ENCODE data around the gene KLRG1.

Gene KLRG1

DNA sequence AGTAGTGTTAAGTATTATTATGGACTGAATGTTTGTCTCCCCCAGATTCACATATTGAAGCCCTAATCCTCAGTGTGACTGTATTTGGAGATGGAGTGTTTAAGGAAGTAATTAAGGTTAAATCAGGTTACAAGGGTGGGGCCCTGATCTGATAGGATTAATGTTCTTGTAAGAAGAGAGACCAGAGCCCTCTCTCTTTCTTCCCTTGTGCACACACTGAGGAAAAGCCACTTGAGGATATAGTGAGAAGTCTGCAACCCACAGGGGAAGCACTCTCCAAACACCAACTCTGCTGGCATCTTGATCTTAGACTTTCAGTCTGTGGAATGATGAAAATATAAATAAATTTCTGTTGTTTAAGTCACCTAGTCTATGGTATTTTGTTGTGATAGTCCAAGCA is 2.2 kb upstream of the KLRG1 start:
- DNase-seq, result no peak

DNA sequence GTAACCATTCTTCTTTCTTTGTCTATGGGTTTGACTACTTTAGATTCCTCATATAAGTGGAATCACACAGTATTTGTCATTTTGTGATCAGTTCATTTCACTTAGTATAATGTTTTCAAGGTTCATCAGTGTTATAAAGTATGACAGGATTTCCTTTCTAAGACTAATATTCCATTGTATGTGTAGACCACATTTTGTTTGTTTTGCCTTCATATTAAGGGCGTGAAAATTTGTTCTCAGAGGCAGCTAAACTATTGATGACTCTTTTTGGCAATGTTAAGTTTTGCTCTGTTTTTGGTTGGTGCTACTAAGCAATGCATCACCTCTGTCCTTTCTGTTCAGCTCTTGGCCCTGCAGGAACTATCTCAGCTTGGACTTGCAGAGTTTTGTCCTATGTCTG is 1.7 kb upstream of the KLRG1 start:
- DNase-seq, result no peak

DNA sequence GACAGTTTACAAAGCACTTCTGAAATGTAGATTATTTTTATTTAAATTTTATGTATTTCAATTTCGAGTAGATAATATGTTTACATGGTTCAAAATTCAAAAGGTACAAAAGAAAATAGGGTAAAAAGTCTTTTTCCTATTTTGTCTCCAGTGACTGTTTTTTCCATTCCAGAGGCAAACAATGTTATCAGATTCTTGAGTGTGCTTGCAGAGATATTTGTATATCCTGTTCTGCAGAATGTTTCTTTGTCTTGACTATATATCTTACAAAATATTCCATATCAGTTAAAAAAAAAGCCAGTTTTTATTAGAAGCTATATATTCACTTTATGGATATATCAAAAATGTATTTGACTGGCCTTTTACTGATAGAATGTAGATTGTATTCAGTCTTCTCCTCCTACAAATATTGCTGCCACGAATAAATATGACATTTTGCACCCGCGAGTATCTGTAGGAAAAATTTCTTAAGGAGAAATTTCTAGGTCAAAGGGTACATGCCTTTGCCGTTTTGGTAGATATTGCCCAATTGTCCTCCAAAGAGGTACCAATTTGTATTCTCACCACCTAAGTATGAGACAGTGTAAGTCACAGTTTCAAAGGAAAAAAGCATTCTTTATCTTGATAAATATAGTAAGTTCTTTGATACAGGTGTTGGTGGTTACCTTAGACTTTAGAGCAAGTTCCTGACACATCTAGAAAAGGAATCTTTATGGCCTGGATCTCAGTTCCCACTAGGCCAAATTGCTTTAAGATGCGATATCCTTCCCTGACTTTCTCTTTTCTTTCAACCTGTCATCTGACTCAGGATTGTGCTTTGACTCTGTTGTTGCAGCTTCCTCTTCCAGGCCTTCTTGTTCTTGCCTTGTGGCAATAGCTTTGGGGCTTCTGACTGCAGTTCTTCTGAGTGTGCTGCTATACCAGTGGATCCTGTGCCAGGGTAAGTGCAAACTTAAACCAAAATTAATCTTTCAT is 2.3 kb downstream of the KLRG1 start:
- DNase-seq, result no peak

DNA sequence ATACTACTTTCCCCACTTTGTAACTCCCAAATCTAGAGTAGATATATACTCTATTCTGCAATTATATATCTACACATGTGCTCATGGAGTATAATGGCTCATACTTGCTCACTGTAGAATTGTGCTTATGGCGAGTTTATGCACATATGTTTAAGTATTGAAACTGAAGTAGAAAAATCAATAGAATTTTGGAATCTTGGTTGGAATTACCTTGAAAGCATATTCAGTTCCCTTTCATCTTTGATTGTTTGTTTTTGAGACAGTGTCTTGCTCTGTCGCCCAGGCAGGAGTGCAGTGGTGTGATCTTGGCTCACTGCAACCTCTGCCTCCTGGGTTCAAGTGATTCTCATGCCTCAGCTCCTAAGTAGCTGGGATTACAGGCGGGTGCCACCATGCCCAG is 4.5 kb downstream of the KLRG1 start:
- no peak for DNase-seq

DNA sequence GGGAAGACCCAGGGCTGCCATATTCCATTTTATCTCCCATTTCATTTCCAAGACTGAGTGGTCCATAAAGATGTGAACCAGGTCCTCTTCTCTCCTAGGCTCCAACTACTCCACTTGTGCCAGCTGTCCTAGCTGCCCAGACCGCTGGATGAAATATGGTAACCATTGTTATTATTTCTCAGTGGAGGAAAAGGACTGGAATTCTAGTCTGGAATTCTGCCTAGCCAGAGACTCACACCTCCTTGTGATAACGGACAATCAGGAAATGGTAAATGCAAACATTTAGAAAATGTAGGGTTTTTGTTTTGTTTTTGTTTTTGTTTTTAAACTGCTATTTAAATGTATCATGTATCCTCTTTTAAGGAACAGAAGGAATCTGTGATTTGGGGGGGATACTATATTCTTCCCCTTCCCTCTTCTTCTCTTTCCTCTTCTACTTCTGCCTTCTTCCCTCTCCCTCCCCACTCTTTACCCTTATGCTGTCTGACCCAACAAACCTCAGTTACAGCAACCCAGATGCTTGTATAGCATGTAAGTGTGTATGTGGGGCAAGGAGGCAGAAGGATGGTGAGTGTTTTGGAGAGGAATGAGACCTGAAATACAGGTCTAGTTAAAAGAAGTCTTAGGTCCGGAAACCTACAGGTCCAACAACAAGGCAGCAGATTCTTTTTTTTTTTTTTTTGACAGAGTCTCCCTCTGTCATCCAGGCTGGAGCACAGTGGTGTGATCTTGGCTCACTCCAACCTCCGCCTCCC is 5.9 kb downstream of the KLRG1 start:
- DNase-seq, result no peak

DNA sequence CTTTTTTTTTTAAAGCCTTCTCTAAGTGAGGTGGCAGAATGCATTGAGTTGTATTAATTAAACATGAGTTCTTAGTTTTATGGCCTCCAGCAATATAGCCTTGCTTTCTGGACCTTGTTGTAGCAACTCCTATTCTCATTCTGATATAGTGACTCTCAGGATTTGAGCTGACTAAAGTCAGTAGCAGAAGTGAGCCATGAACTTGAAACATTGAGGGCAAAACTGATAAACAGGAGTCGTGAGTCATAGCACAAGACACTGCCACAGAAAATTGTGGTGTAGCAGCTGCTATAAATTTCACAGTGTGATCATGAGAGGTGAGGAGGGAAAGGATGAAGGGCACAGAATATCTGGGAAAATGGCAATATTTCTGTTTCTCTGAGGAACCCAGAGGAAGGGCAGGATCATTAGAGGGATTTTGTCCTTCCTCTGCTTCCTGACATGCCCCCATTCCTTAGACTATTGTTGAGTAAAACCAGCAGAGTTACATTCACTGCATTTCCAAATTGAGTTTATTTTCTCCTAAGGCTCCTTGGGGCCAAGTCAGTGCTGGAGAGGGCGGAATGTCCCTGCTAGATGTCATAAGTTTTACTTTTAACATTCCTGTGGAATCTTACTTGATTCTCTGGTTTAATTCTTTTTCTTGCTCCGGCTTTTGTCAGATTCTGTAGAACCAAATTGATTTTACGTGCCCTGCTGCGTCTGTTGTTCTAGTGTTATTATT is 7.5 kb downstream of the KLRG1 start:
- DNase-seq, result no peak

DNA sequence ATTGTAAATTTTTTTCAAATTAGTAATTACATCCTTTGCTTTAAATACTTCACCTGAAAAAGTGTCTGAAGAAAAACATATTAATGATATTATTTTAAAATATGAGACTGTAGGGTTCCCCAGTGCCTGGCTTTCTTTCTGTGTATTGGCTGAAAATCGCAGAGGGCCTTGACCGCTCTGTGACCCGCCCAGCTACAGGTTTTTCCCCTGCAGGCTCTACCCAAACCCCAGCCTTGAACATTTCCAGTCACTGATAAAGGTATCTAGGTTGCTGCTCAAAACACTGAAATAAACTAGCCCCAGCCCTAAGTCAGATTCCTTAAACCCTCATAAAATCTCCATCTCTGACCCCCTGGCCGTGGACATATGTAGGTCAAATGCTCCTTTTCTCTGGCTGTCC is 11.9 kb downstream of the KLRG1 start:
- DNase-seq, result no peak

DNA sequence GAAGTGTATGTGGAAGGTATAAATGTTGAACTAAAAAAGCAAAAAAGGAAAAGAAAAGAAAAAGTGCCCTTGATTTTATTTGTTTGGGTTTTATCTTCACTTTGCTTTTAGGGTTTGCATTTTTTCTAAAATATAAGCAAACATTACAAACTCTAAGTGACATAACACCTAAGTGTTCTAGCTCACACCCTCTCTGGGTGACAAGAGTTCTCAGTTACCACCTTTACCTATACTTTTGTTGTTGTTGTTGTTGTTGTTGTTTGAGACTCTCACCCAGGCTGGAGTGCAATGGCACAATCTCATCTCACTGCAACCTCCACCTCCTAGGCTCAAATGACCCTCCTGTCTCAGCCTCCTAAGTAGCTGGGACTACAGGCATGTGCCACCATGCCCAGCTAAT is 13.0 kb downstream of the KLRG1 start:
- DNase-seq, result no peak

DNA sequence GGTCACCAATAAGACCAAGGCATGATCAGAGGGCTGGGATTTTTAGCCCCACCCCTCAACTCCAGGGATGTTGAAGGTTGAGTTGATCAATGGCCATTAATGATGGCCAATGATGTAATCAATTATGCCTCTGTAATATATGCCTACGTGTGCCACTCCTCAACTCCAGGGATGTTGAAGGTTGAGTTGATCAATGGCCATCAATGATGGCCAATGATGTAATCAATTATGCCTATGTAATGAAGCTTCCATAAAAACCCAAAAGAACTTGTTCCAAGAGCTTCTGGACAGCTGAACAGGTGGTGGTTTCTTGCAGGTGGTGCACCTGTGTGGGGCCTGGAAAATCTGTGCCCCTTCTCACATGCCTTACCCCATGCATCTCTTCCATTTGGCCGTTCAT is 33.2 kb downstream of the KLRG1 start:
- DNase-seq, result no peak

DNA sequence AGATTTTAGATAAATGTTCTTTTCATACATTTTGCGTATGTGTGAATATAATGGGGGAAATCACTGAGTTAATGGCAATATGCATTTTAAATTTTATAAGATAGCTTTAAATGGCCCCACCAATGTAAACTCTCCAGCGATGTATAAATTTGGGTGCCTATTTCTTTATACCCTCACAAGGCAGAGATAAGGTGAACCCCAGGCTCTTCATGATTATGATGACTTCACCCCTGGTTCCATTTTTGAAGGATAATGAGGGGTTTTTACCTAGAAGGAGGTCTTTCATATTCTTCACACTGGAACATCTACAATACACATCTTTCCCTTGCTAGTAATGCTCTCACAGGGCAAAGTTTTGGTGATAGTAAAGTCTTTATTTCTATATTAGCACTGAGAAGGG is 35.2 kb downstream of the KLRG1 start:
- no peak for DNase-seq

DNA sequence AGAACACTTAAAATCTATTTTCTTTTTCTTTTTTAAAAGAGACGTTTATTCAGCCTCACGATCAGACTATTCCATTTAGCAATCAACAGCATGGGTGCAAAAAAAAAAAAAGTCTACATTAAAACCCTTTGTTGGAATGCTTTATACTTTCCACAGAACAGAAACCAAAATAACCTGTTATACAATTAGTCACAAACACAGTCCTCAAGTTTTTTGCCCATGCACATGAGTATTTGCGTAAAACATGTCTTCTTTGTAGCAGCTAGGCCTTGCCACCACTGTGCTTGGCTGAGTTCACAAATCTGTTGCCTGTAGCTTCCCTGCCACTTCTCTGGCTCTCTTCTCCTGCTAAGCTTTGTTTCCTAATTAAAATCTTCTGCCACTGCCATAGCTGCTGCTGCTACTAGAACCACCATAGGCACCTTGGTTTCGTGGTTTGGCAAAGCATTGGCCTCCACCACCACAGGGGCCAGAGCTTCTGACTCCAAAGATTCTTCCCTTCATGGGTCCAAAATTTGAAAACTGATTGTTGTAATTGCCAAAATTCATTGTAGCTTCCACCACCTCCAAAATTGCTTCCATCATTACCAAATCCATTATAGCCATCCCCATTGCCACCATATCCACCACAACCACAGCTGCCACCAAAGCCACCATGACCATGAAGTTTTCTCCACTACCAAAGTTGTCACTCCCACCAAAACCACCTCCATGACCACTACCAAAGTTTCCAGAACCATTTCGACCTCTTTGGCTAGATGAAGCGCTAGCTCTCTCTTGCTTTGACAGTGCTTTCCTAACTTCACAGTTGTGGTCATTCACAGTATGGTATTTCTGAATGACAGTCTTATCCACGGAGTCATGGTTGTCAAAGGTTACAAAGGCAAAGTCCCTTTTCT is 38.1 kb downstream of the KLRG1 start:
- no peak for DNase-seq

DNA sequence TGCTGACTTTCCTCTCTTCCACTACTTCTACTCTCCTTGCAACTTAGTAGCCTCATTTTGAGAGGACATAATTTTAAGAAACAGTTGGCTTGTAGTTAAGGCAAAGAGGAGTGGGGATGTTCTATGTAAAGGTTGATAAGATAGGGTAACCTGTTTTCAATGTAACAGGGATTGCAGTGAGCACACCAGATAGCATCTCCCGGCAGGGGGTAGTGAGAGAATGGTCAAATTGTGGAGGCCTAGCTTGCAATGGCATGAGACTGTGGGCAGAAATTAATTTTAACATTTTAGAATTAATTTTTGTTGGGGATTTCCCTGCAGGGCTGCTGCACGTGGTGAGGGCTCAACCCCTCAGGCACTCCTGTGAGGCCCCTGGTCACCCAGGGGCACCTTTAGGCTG is 41.4 kb downstream of the KLRG1 start:
- no peak for DNase-seq

DNA sequence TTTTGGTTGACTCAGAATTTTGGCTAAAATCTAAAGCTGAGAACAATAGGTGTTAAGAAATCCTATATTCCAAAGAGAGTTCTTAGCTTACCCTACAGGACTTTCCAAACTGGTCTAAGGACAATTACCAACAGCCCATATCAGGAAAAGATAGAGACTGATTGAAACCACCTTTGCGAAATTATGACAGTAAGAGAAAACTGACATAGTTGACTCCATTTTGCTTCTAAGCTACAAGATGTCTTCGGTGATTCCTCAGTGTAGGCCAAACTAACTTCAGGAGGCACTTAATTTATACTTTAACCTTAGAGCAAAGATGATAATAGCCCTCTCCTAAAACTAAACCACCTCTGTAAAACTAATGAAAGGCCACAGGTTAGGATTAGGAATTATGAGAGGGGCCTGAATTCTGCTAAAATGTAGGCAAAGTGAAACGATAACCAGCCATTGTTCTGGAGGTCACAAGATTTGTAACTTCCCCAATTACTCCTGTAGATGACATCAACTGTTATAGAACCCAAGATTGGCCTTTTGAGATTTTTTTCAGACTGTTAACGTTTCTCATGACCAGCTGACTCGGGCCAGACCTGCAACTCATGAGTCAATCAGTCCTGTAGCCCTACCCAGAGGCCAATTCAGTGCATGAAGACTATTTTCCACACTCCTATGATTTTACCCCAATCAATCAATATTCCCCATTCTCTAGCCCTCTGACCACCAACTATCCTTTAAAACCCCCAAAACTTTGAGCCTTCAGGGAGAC is 43.0 kb downstream of the KLRG1 start:
- DNase-seq, result no peak

DNA sequence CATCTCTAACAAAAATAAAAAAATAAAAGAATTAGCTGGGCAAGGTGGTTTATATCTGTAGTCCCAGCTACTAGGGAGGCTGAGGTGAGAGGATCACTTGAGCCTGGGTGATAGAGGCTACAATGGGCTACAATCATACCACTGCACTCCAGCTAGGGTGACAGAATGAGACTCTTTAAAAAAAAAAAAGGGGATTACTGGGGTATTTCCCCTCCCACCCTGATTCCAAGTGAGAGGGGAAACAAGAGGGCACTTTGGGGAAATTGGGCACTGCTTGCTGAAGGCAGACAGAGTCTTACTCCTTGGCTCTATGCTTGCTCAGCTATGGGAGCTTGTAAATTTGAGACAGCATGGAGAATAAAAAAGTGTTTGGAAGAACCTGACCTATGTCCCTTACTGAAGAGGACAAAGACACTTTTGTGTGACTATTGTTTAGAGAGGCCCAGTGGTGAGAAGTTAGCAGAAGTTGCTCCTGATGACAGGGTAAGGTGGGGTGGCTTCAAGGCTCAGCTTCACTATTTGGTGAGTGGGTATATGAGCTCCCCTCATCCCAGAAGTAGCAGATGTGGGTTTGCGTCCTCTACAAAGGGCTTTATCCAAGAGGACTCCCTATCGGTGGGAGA is 44.0 kb downstream of the KLRG1 start:
- DNase-seq, result no peak

DNA sequence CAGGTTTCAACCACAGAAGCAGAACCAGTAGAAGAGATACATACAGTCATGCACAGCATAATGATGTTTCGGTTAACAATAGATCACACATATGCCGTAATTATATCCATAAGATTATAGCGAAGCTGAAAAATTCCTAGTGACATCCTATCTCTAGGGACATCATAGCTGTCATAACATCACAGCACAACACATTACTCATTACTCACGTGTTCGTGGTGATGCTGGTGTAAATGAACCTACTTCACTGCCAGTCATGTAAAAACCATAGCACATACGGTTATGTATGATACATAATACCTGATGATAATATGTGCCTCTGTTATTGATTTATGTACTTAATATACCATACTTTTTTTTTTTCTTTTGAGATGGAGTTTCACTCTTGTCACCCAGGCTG is 44.7 kb downstream of the KLRG1 start:
- no peak for DNase-seq

DNA sequence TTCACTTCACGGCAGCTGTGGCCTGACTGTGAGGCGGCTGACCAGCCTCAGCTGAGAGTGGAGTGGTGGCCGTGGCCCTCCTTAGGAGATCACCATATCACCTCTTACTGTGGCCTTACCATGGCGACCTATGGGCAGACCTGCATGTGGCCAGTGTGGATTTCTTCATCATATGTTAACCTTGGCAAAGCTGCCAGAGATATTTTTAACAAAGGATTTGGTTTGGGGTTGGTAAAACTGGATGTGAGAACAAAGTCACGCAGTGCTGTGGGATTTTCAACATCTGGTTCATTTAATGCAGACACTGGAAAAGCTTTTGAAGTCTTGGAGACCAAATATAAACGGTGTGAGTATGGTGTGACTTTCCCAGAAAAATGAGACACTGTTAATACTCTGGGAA is 46.9 kb downstream of the KLRG1 start:
- no peak for DNase-seq

DNA sequence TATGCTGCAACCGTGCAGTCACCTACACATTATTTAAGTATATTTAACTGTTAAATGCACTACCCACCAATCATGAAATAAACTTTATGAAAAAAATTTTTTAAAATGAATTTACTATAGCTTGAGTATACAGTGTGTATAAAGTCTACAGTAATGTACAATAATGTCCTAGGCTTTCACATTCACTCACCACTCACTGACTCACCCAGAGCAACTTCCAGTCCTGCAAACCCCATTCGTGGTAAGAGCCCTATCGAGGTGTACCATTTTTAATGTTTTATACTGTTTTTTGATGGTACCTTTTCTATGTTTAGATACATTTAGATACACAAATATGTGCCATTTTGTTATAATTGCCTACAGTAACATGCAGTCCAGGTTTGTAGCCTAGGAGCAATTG is 48.1 kb downstream of the KLRG1 start:
- DNase-seq, result no peak

DNA sequence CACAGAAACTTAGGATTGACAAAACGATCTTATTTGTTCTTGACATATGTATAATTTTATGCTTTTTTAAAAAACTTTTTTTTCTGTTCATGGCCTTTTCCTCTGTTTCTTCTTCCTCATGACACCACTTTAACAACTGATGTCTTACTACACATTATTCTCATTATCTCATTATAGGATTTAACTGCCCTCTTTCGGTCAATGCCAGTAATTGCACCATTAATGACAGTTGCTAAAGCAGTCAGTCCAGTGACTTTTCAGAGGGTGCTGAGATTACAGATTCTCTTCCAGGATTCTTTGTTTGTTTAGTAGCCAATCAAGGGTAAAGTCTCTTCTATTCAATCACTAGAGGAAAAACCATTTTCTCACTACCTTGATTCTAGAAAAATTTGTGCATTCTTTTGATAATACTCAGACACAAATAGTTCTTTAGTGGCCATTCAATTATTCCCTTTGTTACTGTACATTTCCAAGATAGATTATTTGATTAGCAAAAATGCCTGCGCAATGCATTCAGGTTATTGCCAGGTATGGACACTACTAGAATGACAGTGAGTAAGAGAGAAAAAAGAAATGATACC is 50.1 kb downstream of the KLRG1 start:
- DNase-seq, result no peak

DNA sequence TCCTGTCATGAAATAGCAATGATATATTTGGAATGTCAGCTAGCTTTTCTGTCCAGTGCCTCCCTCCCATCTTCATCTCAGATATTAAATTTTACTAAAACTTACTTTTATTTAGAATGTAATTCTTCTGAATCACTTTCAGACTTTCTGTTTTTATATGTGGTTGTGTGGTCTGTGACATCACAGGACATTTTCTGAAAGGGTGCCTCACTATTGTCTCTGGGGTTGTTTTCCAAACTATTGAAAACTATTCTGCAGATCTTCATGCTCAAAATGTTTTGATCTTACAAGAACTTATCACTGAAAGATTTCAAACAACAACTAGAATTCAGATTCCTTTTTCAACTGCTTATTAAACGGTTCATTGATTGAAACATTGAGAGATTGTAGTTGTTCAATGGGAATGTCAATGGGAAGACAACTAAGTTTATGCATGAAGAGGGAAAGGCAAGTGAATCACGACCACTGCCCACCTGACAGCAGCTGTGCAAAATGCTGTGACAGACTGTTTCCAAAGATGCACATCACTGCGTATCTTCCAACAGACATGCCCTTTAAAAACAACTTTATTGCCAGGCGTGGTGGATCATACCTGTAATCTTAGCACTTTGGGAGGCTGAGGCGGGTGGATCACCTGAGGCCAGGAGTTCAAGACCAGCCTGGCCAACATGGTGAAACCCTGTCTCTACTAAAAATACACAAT is 51.3 kb downstream of the KLRG1 start:
- DNase-seq, result no peak

DNA sequence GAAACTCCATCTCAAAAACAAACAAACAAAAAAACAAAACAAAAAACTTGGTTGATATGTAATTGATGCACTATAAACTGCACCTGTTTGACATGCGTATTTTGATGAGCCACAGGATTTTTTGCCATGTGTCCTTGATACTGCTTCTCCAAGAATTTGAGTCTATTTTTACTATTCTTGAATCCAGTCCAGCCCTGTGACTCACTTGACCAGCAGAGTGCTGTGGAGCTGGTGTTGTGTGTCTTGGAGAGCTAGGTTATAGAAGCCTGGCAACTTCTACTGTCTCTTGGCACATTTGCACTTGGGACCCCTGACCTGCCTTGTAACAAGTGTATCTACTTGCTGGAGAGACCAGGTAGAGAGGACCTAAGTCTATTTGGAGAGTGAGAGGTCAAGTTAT is 52.0 kb downstream of the KLRG1 start:
- no peak for DNase-seq
